Esophagus mucosa (tissue), 1 donor: ENCODE data around the gene WBP1L. TPM values are rescaled to one million over a fixed set of nuclear protein-coding genes. Genes with fewer than 3 reads are reported as not detected.

Experiments used
- ATAC-seq: fragments of 200-7000 bp; cut with Tn5 transposase; one replicate; pipeline ENCODE4 v1.9.1; 2020
- total RNA-seq: library from RNA; stranded (reverse); gene quantifications from one replicate; pipeline ENCODE4 v1.2.4, GENCODE V29; 2023
- donor health status: DM: yes; HTN: yes; CAD: no.

The WBP1L gene
- total RNA-seq, 1 donor from 2014 or later = 19.6 TPM

DNA sequence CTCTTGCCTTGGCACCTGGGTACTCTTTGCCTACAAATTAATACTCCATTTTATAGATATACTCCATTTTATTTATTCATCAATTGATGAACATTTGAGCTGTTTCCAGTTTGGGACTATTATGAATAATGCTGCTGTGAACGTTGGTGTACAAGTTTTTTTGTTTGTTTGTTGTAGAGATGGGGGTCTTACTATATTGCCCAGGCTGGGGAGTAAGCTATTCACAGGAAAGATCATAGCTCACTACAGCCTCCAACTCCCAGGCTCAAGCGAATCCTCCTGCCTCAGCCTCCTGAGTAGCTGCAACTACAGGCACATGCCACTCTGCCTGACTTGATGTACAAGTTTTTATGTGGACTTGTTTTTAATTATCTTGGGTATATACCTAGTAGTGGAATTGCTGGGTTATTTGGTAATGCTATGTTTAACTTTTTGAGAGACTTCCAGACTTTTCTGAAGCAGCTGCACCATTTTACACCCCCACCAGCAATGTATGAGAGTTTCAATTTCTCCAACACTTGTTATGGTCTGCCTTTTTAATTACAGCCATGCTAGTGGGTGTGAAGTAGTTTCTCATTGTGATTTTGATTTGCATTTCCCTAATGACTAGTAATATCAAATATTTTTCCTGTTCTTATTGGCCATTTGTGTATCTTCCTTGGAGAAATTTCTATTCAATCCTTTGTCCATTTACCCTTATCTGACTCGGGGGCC is 15.9 kb downstream of the WBP1L start:
- no peak for ATAC-seq

DNA sequence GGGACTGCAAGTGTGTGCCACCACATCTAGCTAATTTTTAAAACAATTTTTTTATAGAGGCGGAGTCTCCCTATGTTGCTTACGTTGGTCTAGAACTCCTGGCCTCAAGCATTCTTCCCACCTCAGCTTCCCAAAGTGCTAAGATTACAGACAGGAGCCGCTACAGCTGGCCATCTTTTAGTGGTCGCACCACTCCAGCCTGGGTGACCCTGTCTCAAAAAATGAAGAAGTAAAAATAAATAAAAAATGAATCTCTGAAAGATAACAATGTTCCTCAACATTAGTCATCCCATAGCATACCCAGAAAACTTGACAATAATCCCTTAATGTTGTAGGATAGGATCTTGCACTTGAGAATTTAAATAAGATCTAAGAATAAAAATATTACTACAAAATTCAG is 18.2 kb downstream of the WBP1L start:
- no peak for ATAC-seq

DNA sequence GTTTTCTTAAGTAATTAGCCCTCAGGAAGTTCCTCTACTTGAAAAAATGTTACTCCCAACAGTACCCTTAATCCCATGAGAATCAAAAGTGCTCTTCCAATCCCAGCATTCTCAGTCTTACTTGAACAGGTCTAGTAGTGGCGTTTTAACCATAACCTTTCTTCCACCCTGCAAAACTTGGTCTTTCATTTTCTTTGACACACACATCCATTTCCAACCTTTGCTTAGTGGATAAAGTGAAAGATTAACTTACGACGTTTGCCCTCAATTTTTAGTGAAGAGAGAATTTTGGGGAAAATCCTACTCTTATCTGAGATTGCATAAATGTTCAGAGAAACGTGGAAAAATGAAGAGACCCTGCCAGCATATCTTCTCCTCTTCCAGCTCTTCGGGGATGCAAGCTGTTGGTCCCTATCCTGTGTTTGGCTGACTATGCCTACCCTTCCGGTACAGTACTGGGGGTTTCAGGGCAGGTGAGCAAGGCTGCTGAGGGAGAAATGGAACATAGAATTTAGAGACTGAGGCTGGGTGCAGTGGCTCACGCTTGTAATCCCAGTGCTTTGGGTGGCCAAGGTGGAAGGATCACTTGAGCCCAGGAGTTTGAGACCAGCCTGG is 18.8 kb downstream of the WBP1L start:
- ATAC-seq = no peak

GRCh38 chr10:102763037-102763607 is 19.4 kb downstream of the WBP1L start:
- ATAC-seq = no peak

- peak; percentile 58 for ATAC-seq
Measured at GRCh38 chr10:102764470-102765161, 20.9 kb downstream of the WBP1L start.

GRCh38 chr10:102765336-102765735 is 21.6 kb downstream of the WBP1L start:
- no peak for ATAC-seq

GRCh38 chr10:102767428-102768160 is 23.8 kb downstream of the WBP1L start:
- no peak for ATAC-seq

DNA sequence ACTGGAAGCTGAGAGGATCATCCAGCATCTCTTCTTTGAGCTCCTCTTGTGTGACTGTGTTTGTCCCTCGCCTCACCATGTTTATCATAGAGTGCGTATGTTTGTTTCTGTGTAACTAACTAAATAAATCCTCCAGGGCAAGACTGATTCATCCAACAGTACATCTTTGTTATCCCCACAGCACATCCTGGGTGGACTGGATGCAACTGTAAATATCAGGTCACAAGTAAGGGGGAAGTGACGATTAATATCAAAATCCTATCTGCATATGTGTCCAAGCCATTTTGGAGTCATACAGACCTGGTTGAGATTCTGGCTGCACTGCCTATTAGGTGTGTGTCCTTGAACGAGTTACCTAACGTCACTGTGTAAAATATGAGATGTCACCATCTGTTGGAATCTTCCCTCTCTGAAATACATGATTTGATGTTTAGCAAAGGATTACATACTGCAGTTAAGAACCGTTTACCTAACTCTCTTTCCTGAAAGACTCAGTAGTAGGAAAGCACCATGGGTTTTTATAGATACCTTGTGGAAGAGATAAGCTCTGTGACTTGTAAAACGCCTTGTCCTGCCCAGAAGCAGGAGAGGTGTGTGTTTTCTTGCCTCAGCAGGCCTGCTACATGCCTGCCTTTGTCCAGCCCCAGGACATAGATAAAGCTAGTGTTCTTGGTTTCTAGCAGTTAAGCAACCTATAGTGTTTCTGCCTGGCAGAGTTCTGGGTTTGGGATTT is 25.8 kb downstream of the WBP1L start:
- ATAC-seq = peak; percentile 72

DNA sequence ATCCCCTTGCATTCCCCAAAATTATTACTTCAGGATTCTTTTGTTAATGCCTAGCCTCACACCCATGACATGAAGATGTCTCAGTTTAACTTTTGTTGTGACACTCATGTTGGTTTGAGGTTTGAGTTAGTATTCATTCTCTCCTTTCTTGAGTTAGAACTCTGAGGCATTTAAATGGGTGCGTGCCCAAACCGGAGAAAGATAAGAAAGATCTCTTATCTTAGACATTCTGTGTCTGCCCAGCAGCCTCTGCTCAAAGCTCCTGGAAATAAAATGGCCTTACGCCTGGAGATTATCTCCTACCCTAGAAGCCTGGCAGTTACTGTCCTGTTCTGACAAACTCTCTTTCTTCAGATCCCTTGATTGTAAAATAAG is 26.3 kb downstream of the WBP1L start:
- no peak for ATAC-seq

GRCh38 chr10:102770792-102771191 is 27.0 kb downstream of the WBP1L start:
- no peak for ATAC-seq

GRCh38 chr10:102773320-102773719 is 29.6 kb downstream of the WBP1L start:
- ATAC-seq = no peak

GRCh38 chr10:102773986-102774385 is 30.2 kb downstream of the WBP1L start:
- no peak for ATAC-seq

DNA sequence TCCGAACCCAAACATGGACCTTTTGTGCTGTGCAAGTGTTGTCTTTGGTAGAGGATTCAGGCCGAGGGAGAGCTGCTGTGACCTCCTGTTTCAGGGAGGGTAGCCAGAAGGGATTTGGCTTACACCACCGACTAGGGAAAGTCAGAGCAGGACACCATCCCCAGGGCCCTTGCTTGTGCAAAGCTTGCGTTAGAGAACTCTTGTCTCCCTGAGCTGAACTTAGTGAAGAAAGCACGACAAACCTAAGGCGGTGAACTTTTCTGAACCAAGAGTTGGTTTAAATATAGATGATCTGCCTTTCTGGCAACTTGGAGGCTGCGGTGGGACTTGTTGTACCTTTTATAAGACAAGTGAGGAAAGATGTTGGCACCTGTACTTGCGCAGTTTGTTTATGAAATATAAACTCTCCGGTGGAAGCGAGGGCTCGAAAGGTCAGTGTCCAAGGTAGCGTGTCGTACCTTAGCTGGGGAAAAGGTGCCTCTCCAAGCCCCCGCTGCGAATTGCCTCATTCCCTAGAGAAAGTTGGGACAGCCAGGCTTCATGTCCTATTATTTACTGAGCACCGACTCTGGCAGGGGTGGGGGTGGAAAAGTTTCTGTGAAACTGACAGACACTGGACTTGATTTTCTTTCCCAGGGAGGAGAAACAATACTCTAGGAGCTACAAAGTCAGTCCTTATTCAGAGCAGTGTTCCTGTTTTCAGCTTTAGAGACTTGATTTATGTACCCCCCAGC is 31.6 kb downstream of the WBP1L start:
- no peak for ATAC-seq

DNA sequence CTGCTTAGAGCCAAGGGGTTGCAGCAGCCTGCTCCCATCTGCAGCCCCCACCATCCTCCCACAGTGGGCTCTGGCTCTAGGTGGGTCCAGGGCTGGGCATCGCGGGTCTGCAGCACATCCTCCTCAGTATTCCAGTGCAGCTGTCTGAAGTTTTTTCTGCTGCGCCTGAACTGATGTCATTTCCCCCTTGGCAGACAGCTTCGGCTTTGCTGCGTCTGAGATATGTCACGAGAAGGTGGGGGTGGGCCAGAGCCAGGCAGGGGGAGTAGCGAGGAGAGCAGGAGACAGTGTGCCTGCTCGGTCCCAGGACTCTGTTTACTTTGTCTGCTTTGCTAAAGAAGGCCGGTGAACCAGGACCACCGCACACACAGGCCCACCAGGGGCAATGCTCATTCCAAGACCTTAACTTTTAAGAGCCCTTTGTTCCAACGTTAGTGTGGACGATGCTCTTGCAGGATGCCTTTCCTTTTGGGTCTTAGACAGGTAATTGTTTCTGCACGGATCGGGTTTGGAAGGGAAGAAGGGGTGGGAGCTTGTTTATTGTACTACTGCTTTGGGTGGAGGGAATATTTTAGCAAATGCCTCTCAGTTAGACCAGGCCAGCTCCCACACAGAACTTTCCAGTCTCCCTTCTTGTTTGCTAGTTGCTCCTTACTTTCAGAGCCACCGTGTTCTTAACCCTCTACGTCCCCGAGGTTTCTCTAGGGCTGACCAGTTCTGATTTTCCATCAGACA is 32.4 kb downstream of the WBP1L start:
- no peak for ATAC-seq

DNA sequence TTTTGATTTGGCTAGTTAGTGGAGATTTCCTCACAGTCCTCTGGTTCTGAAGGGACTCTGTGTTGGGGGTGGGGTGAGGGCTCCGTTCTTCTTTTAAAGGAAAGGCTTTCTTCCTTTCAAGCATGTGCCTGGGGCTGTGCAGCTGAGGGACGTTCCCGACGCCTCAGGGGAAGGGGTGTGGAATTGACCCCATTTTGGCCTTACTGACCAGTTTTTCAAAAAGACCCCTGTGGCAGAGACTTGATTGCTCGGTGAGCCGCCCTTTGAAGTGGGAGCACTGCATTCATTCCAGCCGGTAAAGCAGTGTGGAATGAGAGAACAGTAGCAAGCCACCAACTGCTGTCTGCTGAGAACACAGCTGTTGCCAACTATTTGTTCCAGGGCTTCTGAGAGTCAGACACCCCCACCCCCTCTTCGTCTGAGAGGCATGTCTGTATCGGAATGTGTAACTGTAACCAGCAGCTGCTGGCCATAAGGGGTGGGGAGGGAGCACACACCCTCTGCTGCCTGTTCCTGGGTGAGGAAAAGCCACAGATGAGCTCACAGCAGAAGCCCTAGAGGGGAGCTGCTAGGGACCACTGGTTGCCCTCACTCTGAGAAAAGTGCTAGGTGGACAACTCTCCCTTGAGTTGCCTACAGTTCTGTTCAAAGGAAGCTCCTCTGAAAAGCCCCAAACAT is 33.2 kb downstream of the WBP1L start:
- peak; percentile 25 for ATAC-seq

- no peak for ATAC-seq
Measured at GRCh38 chr10:102777711-102778453, 34.1 kb downstream of the WBP1L start.

GRCh38 chr10:102778781-102779180 is 35.0 kb downstream of the WBP1L start:
- no peak for ATAC-seq

DNA sequence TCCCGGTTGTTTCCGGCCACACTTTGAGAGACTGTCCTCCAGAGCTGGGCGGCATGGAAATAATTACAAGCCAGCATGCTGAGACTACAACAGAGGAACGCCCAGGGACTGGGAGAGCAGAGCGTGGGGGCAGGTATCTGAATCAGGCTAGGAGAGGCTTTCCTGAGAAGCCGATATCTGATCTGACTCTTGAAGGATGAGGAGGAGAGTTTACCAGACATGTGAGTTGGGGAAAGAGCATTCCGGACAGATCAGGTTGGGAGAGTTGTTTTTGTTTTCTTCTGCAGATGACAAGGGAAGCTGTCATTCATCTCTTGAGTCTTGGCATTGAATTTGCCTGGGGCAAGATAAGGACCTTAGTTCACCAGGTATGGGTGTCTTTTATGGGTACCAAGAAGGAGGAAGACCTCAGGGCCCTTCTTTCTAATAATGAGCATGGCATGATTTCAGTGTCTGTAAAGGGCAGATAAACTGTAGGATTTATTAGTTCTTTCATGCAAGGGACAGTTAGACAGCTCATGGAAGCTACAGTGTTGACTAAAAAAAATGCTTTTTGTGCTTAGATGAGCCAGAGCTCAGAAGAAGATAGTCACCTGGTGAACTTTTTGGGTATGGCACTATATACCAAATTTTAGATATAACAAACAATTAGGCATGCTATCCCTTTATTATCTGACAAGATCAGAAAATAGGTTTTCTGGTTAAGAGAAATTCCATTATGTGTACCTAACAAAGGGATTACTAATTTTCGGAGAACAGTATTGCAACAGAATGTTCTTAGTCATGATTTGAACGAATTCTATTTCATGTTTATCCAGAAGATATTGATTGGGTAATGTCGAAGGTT is 36.2 kb downstream of the WBP1L start:
- no peak for ATAC-seq

DNA sequence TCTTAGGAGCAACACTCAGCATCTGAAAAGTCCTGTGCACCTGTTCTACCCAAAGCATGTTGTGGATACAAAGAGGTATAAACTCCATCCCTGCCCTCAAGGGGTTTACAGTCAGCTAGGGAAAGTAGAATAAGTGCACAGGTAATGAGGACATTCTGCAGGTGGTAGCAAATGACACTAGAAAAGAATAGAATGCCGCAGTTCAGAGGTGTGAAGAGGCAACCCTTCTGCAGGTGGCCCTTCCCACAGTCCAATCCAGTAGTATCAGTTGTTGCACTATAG is 36.7 kb downstream of the WBP1L start:
- no peak for ATAC-seq
